ENCODE measurements around the gene BID.

DNA sequence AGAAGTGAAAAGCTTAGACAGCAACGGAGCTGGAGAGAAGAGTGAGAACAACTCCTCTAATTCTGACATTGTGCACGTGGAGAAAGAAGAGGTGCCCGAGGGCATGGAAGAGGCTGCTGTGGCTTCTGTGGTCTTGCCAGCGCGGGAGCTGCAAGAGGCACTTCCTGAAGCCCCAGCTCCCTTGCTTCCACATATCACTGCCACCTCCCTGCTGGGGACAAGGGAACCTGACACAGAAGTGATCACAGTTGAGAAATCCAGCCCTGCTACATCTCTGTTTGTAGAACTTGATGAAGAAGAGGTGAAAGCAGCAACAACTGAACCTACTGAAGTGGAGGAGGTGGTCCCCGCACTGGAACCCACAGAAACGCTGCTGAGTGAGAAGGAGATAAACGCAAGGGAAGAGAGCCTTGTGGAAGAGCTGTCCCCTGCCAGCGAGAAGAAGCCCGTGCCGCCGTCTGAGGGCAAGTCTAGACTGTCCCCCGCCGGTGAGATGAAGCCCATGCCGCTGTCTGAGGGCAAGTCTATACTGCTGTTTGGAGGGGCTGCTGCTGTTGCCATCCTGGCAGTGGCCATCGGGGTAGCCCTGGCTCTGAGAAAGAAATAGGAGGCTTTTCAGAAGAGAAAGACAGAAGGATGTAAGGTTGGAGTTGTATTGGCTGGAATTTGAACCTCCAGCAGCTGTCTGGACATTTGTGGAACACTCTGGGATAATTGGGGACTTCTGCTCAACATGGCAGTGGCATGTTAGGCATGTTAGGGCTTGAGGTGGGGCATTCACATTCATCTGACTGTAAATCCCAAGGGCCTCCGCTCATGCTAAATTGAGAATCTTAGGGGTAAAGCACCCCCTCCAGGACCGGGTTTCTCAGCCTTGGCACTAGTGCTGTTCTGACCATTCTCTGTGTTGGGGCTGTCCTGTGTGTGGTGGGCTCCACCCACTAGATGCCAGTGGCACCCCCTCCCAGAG, 47.1 kb downstream of the BID start:
- TF ChIP-seq EZH2 (IDR thresholded peaks at IDR 0.05; ENCODE audit: low read depth), result no peak
- no peak for TF ChIP-seq CTCF (conservative IDR thresholded peaks at IDR 0.05)

Data from PC-9 (cell line).